ENCODE measurements around the gene FGF7.
A peak's percentile ranks its signal among the peaks of the same experiment; 100 is the strongest.
"Not testable (repeated sequence)": the region's sequence is repeated elsewhere in the genome, so short reads cannot be mapped to it uniquely, and the experiment has no call there.

The FGF7 gene

GRCh38 chr15:49423021-49423420 lies at the start of gene FGF7:
Gene FGF7, plus strand, starts transcription at chr15:49423242. Its CDS starts 1,056 bp downstream, at chr15:49424298.
- peak; percentile 75 for DNase-seq

GRCh38 chr15:49379996-49380395 lies 43.0 kb upstream of the FGF7 start:
- no peak for DNase-seq

- peak; percentile 6 for DNase-seq
Observed at GRCh38 chr15:49380912-49381311, 42.1 kb upstream of the FGF7 start.

GRCh38 chr15:49382394-49382793 lies 40.6 kb upstream of the FGF7 start:
- no peak for DNase-seq

- DNase-seq, result peak; percentile 8
Observed at GRCh38 chr15:49383266-49383665, 39.8 kb upstream of the FGF7 start.

GRCh38 chr15:49387471-49387870 lies 35.6 kb upstream of the FGF7 start:
- DNase-seq, result no peak

GRCh38 chr15:49402515-49403296 lies 20.3 kb upstream of the FGF7 start:
- not testable (repeated sequence) for DNase-seq

- no peak for DNase-seq
Observed at GRCh38 chr15:49406352-49407118, 16.5 kb upstream of the FGF7 start.

- DNase-seq, result no peak
Observed at GRCh38 chr15:49410641-49411040, 12.4 kb upstream of the FGF7 start.

GRCh38 chr15:49412797-49413196 lies 10.2 kb upstream of the FGF7 start:
- DNase-seq, result no peak

GRCh38 chr15:49415149-49415548 lies 7.9 kb upstream of the FGF7 start:
- DNase-seq, result no peak

GRCh38 chr15:49415638-49416037 lies 7.4 kb upstream of the FGF7 start:
- peak; percentile 88 for DNase-seq

GRCh38 chr15:49418811-49419210 lies 4.2 kb upstream of the FGF7 start:
- DNase-seq, result peak; percentile 33

- DNase-seq, result peak; percentile 70
Observed at GRCh38 chr15:49421991-49422390, 1.1 kb upstream of the FGF7 start.

- DNase-seq, result no peak
Observed at GRCh38 chr15:49423901-49424550, 984 bp downstream of the FGF7 start.

- no peak for DNase-seq
Observed at GRCh38 chr15:49424954-49425353, 1.9 kb downstream of the FGF7 start.

- DNase-seq, result no peak
Observed at GRCh38 chr15:49427372-49427771, 4.3 kb downstream of the FGF7 start.

GRCh38 chr15:49428409-49429095 lies 5.5 kb downstream of the FGF7 start:
- DNase-seq, result no peak

- no peak for DNase-seq
Observed at GRCh38 chr15:49430046-49430445, 7.0 kb downstream of the FGF7 start.

- DNase-seq, result peak; percentile 41
Observed at GRCh38 chr15:49435174-49435573, 12.1 kb downstream of the FGF7 start.

GRCh38 chr15:49436751-49437150 lies 13.7 kb downstream of the FGF7 start:
- DNase-seq, result no peak

- DNase-seq, result no peak
Observed at GRCh38 chr15:49438962-49439631, 16.1 kb downstream of the FGF7 start.
